NCI-H1694 treated with DMSO at 0.1 percent for 48 hours (cell line): ENCODE results near the gene EVA1C.
"Not testable (repeated sequence)": the region's sequence is repeated elsewhere in the genome, so short reads cannot be mapped to it uniquely, and the experiment has no call there.

Source experiments
- DNase-seq: peaks from one replicate; lab custom pipeline; 2025; lab: John Stamatoyannopoulos, UW

The EVA1C gene

GRCh38 chr21:32390537-32391224 is 21.8 kb upstream of the EVA1C start:
- not testable (repeated sequence) for DNase-seq

- no peak for DNase-seq
Measured at GRCh38 chr21:32391755-32392154, 20.8 kb upstream of the EVA1C start.

DNA sequence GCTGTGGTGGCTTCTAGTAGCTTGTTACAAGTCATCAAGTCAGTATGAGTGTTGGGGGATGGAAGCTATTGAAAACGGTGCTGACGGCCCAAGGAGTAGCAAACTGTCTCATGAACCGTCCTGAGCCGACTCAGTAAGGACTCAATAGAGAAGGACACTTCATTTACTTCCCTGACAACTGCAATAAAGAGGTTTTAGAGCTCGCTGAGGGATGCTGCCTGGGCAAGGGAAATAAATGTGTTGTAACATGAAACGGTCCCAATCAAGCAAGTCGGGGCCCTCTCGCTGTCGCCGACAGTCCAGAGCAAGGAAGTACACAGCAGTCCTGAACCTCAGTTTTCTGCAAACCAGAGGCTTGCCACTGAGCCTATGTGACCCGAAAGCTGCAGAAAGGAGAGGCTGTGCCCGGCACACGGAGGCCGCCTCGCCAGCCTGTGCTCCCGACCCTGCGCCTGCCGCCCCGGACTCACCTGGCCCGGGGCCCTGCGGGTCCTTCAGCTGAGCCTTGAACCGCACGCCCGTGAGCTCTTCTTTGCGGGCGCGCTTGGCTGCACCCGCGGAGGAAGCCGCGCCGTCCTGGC is 20.1 kb upstream of the EVA1C start:
- no peak for DNase-seq

DNA sequence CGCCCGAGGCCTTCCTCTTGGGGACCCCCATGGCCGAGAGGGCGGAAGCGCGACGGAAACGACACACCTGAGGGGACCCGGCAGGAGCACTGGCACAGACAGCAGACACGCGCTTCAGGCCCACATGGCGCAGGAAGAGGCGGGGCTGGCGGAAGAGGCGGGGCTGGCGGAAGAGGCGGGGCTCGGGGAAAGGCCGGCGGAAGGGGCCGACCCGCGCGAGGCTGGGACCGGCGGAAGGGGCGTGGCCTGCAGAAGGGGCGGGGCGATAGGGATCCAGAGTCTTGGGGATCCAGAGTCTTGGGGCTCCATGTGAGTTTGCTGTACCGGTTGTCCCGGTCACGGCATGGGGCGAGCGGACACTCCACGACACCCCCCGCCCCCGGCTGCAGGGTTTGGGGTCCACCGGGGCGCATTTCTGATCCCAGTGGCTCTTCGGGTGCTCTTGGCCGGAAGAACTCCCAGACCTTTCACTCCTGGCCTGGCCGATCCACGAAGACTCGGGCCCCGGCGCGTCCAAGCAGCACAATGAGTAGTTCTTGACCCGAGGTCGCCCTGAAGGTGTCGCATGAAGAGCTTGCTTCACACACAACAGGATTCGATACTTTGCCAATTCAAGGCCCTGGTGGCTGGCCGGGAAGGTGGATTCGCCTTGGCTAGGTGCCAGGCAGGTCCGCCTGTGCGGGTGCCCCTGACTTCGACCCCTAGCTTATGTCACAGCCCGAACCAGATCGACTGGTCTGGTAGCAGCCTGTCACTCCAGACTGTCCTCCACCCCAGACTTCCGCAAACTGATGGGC is 19.4 kb upstream of the EVA1C start, which contains the start of gene URB1:
TSS of gene URB1 (minus strand) at position 133 of the 797 bp plus-strand sequence. CDS start at position 31, 102 bp downstream.
- peak; percentile 74 for DNase-seq

GRCh38 chr21:32393677-32394001 is 18.9 kb upstream of the EVA1C start:
- no peak for DNase-seq

DNA sequence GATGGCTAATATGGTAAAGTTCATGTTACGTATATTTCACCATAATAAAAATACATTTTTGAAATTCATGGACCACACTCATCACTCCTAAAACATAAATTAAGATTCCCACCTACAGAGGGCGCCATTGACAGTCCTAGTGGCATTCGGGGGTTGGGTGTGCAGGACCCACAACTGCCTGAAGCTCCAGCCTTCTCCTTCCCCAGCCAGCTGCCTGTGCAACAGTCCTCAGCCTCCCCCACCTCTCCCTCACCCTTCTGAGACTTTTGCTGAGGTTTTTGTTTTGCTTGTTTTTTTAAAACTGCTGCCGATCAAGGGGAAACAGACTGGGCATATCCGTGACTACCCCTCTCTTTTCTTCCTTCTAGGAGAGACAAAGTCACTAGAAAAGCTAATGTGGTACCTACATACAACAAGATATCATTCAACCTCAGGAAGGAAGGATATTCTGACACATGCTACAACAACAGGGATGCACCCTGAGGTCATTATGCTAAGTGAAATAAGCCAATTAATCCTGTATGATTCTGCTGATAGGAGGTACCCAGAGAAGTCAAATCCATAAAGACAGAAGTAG is 9.2 kb upstream of the EVA1C start:
- DNase-seq: peak; percentile 80

DNA sequence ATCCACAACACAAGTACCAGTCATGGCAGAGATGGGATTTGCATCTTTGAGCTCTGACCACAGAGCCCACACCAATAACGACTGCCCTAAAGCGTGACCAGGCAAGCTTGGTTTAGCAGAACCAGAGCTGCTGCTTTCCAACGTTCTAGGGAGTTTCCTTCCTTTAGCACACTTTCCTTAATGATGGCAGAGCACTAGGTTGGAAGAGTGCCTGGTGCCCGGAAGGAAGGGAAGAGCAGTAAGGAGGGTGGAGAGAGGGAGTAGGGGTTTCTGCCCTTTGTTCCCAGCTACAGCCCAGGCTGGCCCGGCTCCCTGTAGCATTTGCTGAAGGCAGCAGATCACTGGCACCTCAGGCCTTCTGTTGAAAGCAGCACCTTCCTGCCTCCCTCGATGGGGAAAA is 6.1 kb upstream of the EVA1C start:
- no peak for DNase-seq

GRCh38 chr21:32410291-32410690 is 2.2 kb upstream of the EVA1C start:
- no peak for DNase-seq

- DNase-seq: no peak
Measured at GRCh38 chr21:32410916-32411315, 1.6 kb upstream of the EVA1C start.

- peak; percentile 47 for DNase-seq
Measured at GRCh38 chr21:32411350-32412161, 950 bp upstream of the EVA1C start.

GRCh38 chr21:32413015-32413504 is 554 bp downstream of the EVA1C start:
- no peak for DNase-seq

DNA sequence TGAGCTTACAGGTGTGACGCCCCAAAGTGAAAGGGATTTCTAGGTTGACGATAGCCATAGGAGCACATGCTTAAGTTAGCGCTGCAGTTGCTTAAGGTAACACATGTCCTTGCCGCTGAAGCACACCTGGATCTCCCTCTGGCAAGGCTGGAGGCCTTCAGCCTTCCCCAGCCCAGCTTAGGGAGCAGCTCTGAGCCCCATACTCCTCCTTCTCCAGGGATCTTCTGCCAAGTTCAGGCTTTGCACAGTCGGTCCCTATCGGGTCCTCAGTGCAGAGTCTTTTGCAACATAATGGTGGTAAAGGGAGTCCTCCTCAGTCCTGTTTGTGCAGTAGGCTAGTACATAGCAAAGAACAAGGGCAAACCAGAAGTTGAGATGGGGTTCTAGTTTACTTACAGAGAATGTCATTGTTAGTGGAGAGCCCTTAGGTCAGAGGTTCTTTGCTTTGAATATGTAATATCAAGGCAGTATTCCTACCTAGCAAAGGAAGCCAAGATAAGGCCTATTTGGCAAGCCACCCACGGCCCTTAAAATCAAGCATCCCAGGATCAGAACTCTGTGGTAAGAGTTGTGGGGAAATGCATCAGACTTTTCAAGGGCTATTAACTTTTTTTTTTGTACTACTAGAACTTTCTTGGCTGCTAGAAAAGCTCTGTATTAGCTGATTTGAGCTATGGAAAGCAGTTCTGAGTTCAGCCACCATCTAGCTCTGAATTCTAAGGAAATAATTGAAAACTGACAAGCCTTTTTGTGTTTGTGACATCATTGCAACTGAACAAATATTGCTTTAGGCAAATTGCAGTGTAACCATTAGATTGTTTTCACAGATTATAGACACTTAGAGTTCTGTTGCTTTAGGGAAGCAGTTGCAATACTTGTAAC is 1.4 kb downstream of the EVA1C start:
- DNase-seq: no peak

GRCh38 chr21:32414579-32415358 is 2.3 kb downstream of the EVA1C start:
- DNase-seq: peak; percentile 48

- no peak for DNase-seq
Measured at GRCh38 chr21:32415451-32416398, 3.2 kb downstream of the EVA1C start.

DNA sequence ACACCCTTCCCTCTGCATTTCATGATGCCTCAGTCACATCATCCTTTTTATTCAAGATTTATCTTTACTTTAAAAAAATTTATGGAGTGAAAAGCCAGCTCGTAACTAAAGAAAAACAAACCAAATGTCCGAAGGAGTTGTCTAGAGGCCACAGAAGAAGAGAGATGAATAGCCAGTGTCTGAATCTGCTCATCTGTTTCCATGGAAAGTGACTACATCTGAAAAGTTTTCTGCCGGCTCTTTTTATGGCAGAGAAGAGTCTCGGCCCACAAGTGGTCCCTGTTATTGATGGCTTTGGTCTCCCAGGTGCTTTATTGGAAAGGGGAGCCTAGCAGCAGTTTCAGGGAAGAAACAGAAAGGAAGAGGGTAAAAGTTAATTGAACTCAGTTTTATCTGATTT is 5.6 kb downstream of the EVA1C start:
- no peak for DNase-seq

DNA sequence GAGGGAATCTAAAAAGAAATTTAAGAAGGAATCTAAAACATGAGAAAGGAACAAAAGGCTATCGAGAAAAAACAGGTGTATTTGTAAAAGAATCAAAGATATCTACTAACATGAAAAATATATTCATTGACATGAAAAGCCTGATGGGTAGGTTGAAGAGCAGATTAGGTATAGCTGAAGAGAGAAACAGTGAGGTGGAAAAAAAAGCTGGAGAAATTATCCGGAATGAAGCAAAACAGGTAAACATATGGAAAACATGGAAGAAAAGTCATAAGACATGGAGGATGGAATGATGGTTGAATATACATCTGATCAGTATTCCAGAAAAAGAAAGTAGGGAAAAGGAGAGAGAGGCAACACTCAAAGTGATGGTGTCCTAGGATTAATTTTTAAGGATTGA is 9.6 kb downstream of the EVA1C start:
- DNase-seq: no peak

- DNase-seq: no peak
Measured at GRCh38 chr21:32423320-32424190, 11.0 kb downstream of the EVA1C start.

DNA sequence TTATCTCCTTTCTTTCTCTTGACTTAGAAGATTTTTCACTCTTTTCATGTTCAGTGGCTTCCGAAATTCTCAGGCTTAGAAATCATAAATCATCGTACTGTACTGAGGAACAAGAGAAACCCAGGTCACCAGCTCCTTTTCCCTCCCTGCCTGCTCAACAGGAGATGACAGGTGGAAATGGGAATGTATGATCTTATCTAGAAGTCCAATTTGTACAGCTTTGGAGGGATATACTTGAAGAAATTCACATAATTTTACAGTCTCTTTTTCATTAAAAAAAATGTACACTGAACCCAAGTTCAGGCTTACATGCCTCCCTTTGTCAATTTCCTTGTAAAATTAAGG is 11.7 kb downstream of the EVA1C start:
- DNase-seq: no peak
